HepG2 (cell line): ENCODE measurements around the gene CDC14A. TPM values are rescaled to one million over a fixed set of nuclear protein-coding genes. Genes with fewer than 3 reads are reported as not detected.

Source experiments
- ATAC-seq: fragments of 200-7000 bp; cut with Tn5 transposase; 3 replicates; pipeline ENCODE4 v1.9.1; 2020; ENCODE audit warnings: mild to moderate bottlenecking, moderate library complexity
- BruUV-seq: library from RNA; stranded (reverse); fragments of 400-500 nt; replicated peaks from 2 replicates; lab custom pipeline; 2021; lab: Mats Ljungman, UMichigan
- CTCF ChIA-PET: fragments of 300-600 bp; formaldehyde crosslinking; extraction: SDS; loops from one replicate; lab custom pipeline; 2021; ENCODE audit warnings: low total read pairs, inconsistent platforms, low intra/inter-chr PET ratio; lab: Yijun Ruan, JAX
- POLR2A ChIA-PET: fragments of 350-600 bp; sonication (Branson Sonifier 250); formaldehyde crosslinking; loops from one replicate; lab custom pipeline; 2020; ENCODE audit warnings: antibody characterized with exemption, inconsistent platforms; lab: Yijun Ruan, JAX
- DNase-seq: peaks from one replicate; pipeline ENCODE4 v3.0.0-alpha.2; 2015; ENCODE audit warnings: low spot score
- FAIRE-seq: peaks from 3 replicates; lab custom pipeline; 2011; peaks lifted over from hg19 to GRCh38; lab: Jason Lieb, UNC
- H2AFZ ChIP-seq: one replicate; pipeline ENCODE4 v1.6.1; 2011; ENCODE audit warnings: low read length, inconsistent platforms
- H3K27ac ChIP-seq: fragments of 300-600 bp; 3 replicates; pipeline ENCODE4 v1.8.0; 2011; ENCODE audit warnings: mixed run types, mild to moderate bottlenecking, mixed read lengths, low read length, inconsistent platforms; ENCODE audit not compliant: insufficient read depth; ENCODE audit errors: extremely low read length
- H3K27me3 ChIP-seq, 2 experiments: fragments of 200-600 bp in 1 of 2; 2 replicates in 1 of 2; 3 replicates in 1 of 2; pipeline versions ENCODE4 v1.6.0 to v1.8.0; 2011; ENCODE audit warnings: low read length in 2 of 2, mild to moderate bottlenecking in 2 of 2, moderate library complexity in 2 of 2, inconsistent platforms in 1 of 2; ENCODE audit not compliant: insufficient read depth in 2 of 2, control insufficient read depth in 1 of 2
- H3K36me3 ChIP-seq, 2 experiments: fragments of 200-600 bp in 1 of 2; replicated peaks in 1 of 2; 2 replicates in 1 of 2; 3 replicates in 1 of 2; pipeline versions ENCODE4 v1.5.1 to v1.8.0; 2011; ENCODE audit warnings: low read length in 2 of 2, inconsistent platforms in 1 of 2; ENCODE audit not compliant: insufficient read depth in 2 of 2, control insufficient read depth in 1 of 2
- H3K4me1 ChIP-seq: 2 replicates; pipeline ENCODE4 v1.5.1; 2012; ENCODE audit warnings: low read length, inconsistent platforms; ENCODE audit not compliant: insufficient read depth
- H3K4me2 ChIP-seq: 2 replicates; pipeline ENCODE4 v1.6.0; 2011; ENCODE audit warnings: low read depth, low read length, inconsistent platforms
- H3K4me3 ChIP-seq, 3 experiments: fragments of 200-600 bp in 1 of 3; sonication (generic), shearing (Covaris generic) in 1 of 3; replicated peaks in 1 of 3; 2 replicates each; pipeline ENCODE4 v1.5.1; 2011 to 2016; ENCODE audit warnings: low read length in 3 of 3, inconsistent platforms in 2 of 3, low read depth in 2 of 3, mild to moderate bottlenecking in 2 of 3, control low read depth in 1 of 3, mixed read lengths in 1 of 3; ENCODE audit not compliant: insufficient read depth in 1 of 3
- H3K79me2 ChIP-seq: one replicate; pipeline ENCODE4 v1.6.1; 2011; ENCODE audit warnings: low read length, inconsistent platforms; ENCODE audit not compliant: insufficient read depth
- H3K9ac ChIP-seq: 2 replicates; pipeline ENCODE4 v1.6.0; 2011; ENCODE audit warnings: mild to moderate bottlenecking, low read depth, low read length, inconsistent platforms; ENCODE audit not compliant: insufficient read depth
- H3K9me3 ChIP-seq: 2 replicates; pipeline ENCODE4 v1.5.1; 2012; ENCODE audit warnings: mild to moderate bottlenecking, low read length
- H4K20me1 ChIP-seq: 2 replicates; pipeline ENCODE4 v1.6.0; 2011; ENCODE audit warnings: inconsistent platforms, mild to moderate bottlenecking, low read length, moderate library complexity; ENCODE audit not compliant: insufficient read depth
- ELF1 ChIP-seq: sonication (generic); formaldehyde crosslinking; IDR thresholded peaks from 2 replicates; pipeline ENCODE4 v1.4.0; 2020; ENCODE audit warnings: missing genetic modification reagents
- PRDM10 ChIP-seq: sonication (generic); formaldehyde crosslinking; IDR thresholded peaks from 2 replicates; pipeline ENCODE4 v1.4.0; 2020; ENCODE audit warnings: low read depth, missing genetic modification reagents
- ZBTB1 ChIP-seq: sonication (generic); formaldehyde crosslinking; IDR thresholded peaks from 2 replicates; pipeline ENCODE4 v1.4.0; 2020; ENCODE audit warnings: missing genetic modification reagents, borderline replicate concordance
- ZNF407 ChIP-seq: sonication (generic); formaldehyde crosslinking; IDR thresholded peaks from one replicate; pipeline ENCODE4 v1.5.1; 2020; ENCODE audit warnings: mild to moderate bottlenecking, missing genetic modification reagents; ENCODE audit errors: not compliant biosample characterization
- ZNF556 ChIP-seq: sonication (generic); formaldehyde crosslinking; IDR thresholded peaks from 2 replicates; pipeline ENCODE4 v1.4.0; 2020; ENCODE audit warnings: mild to moderate bottlenecking, missing genetic modification reagents, borderline replicate concordance
- ZSCAN20 ChIP-seq: sonication (generic); formaldehyde crosslinking; IDR thresholded peaks from 2 replicates; pipeline ENCODE4 v1.4.0; 2020; ENCODE audit warnings: missing genetic modification reagents, mild to moderate bottlenecking, borderline replicate concordance
- WGBS: methylation state at CpG from one replicate; pipeline ENCODE4 v1.1.6; 2017; ENCODE audit warnings: low lambda C conversion rate; 5-methylcytosine and 5-hydroxymethylcytosine counted together
- in situ Hi-C: cut with HindIII; loops from 2 replicates; pipeline ENCODE4 v1.10.0; 2017; ENCODE audit warnings: low pct_unique_long_range_greater_than_20kb; ENCODE audit not compliant: extremely low pct_ligation_motif_present
- intact Hi-C: fragments of 100-400 bp; cut with micrococcal nuclease; formaldehyde crosslinking; loops from one replicate; pipeline ENCODE4 v1.10.0; 2022; ENCODE audit not compliant: unreplicated experiment
- polyA plus RNA-seq, 8 experiments: library from polyadenylated mRNA; depleted of rRNA in 3 of 8; stranded (reverse) in 7 of 8; unstranded in 1 of 8; fragments of >200 nt; fragmentation: Illumina TruSeq in 4 of 8; extraction: Trizol in 4 of 8; gene quantifications; 2 replicates each; pipeline versions ENCODE4 v1.2.1 to v1.2.3, GENCODE V29; 2011 to 2016; ENCODE audit warnings: low read depth in 4 of 8, missing spikeins in 1 of 8, mixed read lengths in 1 of 8; ENCODE audit not compliant: insufficient read depth in 1 of 8
- total RNA-seq, 5 experiments: library from RNA; depleted of rRNA; stranded (reverse); fragments of >200 nt; fragmentation: Illumina TruSeq; extraction: Trizol; gene quantifications; 2 replicates each; pipeline ENCODE4 v1.2.3, GENCODE V29; 2016; ENCODE audit warnings: low read depth in 1 of 5
- TF ChIP-seq, protein P1 (sequence below): sonication (generic); formaldehyde crosslinking; IDR thresholded peaks from 2 replicates; pipeline ENCODE4 v1.4.0; 2020; ENCODE audit warnings: mild to moderate bottlenecking, missing genetic modification reagents
- TF ChIP-seq, protein P2 (sequence below): sonication (generic); formaldehyde crosslinking; IDR thresholded peaks from 2 replicates; pipeline ENCODE4 v1.5.0; 2020; ENCODE audit warnings: missing genetic modification reagents, mild to moderate bottlenecking, borderline replicate concordance
- TF ChIP-seq, protein P3 (sequence below): sonication (generic); formaldehyde crosslinking; conservative IDR thresholded peaks from 2 replicates; pipeline ENCODE4 v1.4.0; 2020; ENCODE audit warnings: missing genetic modification reagents

Gene CDC14A
- total and polyA plus RNA-seq, 2 of the 13 experiments (the other 11 are each of a cell fraction or from before 2014, with no cell fraction given) = 2.8 to 4.9 TPM

DNA sequence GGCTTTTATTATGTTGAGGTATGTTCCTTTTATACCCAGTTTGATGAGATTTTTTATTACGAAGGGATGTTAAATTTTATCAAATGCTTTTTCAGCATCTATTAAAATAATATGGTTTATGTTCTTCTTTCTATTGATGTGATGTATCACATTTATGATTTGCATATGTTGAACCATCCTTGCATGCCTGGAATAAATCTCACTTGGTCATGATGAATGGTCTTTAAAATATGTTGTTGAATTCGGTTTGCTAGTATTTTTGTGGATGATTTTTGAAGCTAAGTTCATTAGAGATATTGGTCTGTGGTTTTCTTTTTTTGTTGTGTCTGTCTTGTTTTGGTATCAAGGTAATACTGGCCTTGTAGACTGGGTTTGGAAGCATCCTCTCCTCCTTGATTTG lies 199.7 kb downstream of the CDC14A start:
- CTCF ChIA-PET = no interaction called here
- Histone ChIP-seq H3K79me2 (no peaks in the 10 kb centered on the region), H3K27me3 (no peaks in the 10 kb centered on the region; a peak in 2 of 5 replicates), H3K4me1 (peaks cover 4% of the 10 kb centered on the region), H3K27ac (no peak overlapping the region), H3K36me3 (no peaks in the 10 kb centered on the region), H2AFZ (no peak overlapping the region), H3K4me2 (no peak overlapping the region), H3K9ac (no peak overlapping the region), H3K4me3 (no peak overlapping the region), H3K9me3 (peaks cover 20% of the 10 kb centered on the region), H4K20me1 (no peaks in the 10 kb centered on the region)
- ATAC-seq (no peak), DNase-seq (no peak), FAIRE-seq (no peak)
- in situ Hi-C loops (no loop called here), intact Hi-C loops (no loop called here)
- POLR2A ChIA-PET = no interaction called here
- WGBS = 2% methylated on average over 2 of the region's 2 CpGs
- BruUV-seq = no TSS peak
- TF ChIP-seq ZBTB1 (CRISPR knock-in tag) (no peak), ZNF407 (CRISPR knock-in tag) (no peak), PRDM10 (no peak), ZSCAN20 (CRISPR knock-in tag) (no peak), ELF1 (CRISPR knock-in tag) (no peak), ZNF556 (CRISPR knock-in tag) (no peak)
- TF ChIP-seq, protein P1, sequence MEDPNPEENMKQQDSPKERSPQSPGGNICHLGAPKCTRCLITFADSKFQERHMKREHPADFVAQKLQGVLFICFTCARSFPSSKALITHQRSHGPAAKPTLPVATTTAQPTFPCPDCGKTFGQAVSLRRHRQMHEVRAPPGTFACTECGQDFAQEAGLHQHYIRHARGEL (CRISPR knock-in tag) = no peak
- TF ChIP-seq, protein P2, sequence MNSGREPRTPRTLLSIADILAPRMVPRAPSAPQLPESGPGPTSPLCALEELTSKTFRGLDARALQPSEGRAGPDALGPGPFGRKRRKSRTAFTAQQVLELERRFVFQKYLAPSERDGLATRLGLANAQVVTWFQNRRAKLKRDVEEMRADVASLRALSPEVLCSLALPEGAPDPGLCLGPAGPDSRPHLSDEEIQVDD (CRISPR knock-in tag) = no peak
- TF ChIP-seq, protein P3, sequence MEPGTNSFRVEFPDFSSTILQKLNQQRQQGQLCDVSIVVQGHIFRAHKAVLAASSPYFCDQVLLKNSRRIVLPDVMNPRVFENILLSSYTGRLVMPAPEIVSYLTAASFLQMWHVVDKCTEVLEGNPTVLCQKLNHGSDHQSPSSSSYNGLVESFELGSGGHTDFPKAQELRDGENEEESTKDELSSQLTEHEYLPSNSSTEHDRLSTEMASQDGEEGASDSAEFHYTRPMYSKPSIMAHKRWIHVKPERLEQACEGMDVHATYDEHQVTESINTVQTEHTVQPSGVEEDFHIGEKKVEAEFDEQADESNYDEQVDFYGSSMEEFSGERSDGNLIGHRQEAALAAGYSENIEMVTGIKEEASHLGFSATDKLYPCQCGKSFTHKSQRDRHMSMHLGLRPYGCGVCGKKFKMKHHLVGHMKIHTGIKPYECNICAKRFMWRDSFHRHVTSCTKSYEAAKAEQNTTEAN (CRISPR knock-in tag) = no peak
